HepG2 (cell line): ENCODE data around the gene BMP2K. TPM values are rescaled to one million over a fixed set of nuclear protein-coding genes. Genes with fewer than 3 reads are reported as not detected.

Experiments
- ATF7-NPFF ChIP-seq: sonication (generic); formaldehyde crosslinking; IDR thresholded peaks from 2 replicates; pipeline ENCODE4 v1.8.1; 2023; ENCODE audit warnings: mild to moderate bottlenecking, low read depth, missing genetic modification reagents, moderate library complexity
- EP300 ChIP-seq, 3 experiments: sonication (generic) in 1 of 3; formaldehyde crosslinking in 1 of 3; IDR thresholded peaks; 2 replicates each; pipeline versions ENCODE4 v1.5.1 to v1.6.1; 2011 to 2020; ENCODE audit warnings: low read depth in 2 of 3, low read length in 2 of 3, borderline replicate concordance in 1 of 3, improper control_type of control experiment in 1 of 3, mild to moderate bottlenecking in 1 of 3, missing genetic modification reagents in 1 of 3, moderate library complexity in 1 of 3
- ISX ChIP-seq: sonication (generic); formaldehyde crosslinking; conservative IDR thresholded peaks from 2 replicates; pipeline ENCODE4 v1.5.0; 2020; ENCODE audit warnings: missing genetic modification reagents
- MAZ ChIP-seq, 2 experiments: sonication (generic) in 1 of 2; formaldehyde crosslinking in 1 of 2; IDR thresholded peaks; 2 replicates each; pipeline versions ENCODE4 v1.5.0 to v1.6.1; 2012 to 2020; ENCODE audit warnings: low read depth in 2 of 2, mild to moderate bottlenecking in 2 of 2, borderline replicate concordance in 1 of 2, improper control_type of control experiment in 1 of 2, low read length in 1 of 2, missing genetic modification reagents in 1 of 2, moderate library complexity in 1 of 2
- MYC ChIP-seq: sonication (generic); formaldehyde crosslinking; IDR thresholded peaks from 2 replicates; pipeline ENCODE4 v1.9.0; 2021; ENCODE audit warnings: missing genetic modification reagents, borderline replicate concordance
- ZNF713 ChIP-seq: sonication (generic); formaldehyde crosslinking; IDR thresholded peaks from 2 replicates; pipeline ENCODE4 v1.4.0; 2020; ENCODE audit warnings: mild to moderate bottlenecking, missing genetic modification reagents
- ZNF883 ChIP-seq: sonication (generic); formaldehyde crosslinking; IDR thresholded peaks from 2 replicates; pipeline ENCODE4 v1.5.1; 2020; ENCODE audit warnings: mild to moderate bottlenecking, missing genetic modification reagents; ENCODE audit errors: not compliant biosample characterization
- polyA plus RNA-seq, 8 experiments: library from polyadenylated mRNA; depleted of rRNA in 3 of 8; stranded (reverse) in 7 of 8; unstranded in 1 of 8; fragments of >200 nt; fragmentation: Illumina TruSeq in 4 of 8; extraction: Trizol in 4 of 8; gene quantifications; 2 replicates each; pipeline versions ENCODE4 v1.2.1 to v1.2.3, GENCODE V29; 2011 to 2016; ENCODE audit warnings: low read depth in 4 of 8, missing spikeins in 1 of 8, mixed read lengths in 1 of 8; ENCODE audit not compliant: insufficient read depth in 1 of 8
- total RNA-seq, 5 experiments: library from RNA; depleted of rRNA; stranded (reverse); fragments of >200 nt; fragmentation: Illumina TruSeq; extraction: Trizol; gene quantifications; 2 replicates each; pipeline ENCODE4 v1.2.3, GENCODE V29; 2016; ENCODE audit warnings: low read depth in 1 of 5
- TF ChIP-seq, protein P1 (sequence below), 2 experiments: IDR thresholded peaks; 2 replicates each; pipeline ENCODE4 v1.6.1; 2011 to 2012; ENCODE audit warnings: low read length in 2 of 2, borderline replicate concordance in 1 of 2, low read depth in 1 of 2, mild to moderate bottlenecking in 1 of 2, moderate library complexity in 1 of 2
- TF ChIP-seq, protein P2 (sequence below): sonication (generic); formaldehyde crosslinking; IDR thresholded peaks from 2 replicates; pipeline ENCODE4 v1.4.0; 2020; ENCODE audit warnings: missing genetic modification reagents
- TF ChIP-seq, protein P3 (sequence below): fragments of 450-650 bp; IDR thresholded peaks from 2 replicates; pipeline ENCODE4 v1.6.1; 2017; ENCODE audit warnings: mild to moderate bottlenecking
- TF ChIP-seq, protein P4 (sequence below): sonication (generic); formaldehyde crosslinking; IDR thresholded peaks from 2 replicates; pipeline ENCODE4 v1.4.0; 2020; ENCODE audit warnings: missing genetic modification reagents

The BMP2K gene
- total and polyA plus RNA-seq, 2 of the 13 experiments (the other 11 are each of a cell fraction or from before 2014, with no cell fraction given) = 8.6 to 15.2 TPM

DNA sequence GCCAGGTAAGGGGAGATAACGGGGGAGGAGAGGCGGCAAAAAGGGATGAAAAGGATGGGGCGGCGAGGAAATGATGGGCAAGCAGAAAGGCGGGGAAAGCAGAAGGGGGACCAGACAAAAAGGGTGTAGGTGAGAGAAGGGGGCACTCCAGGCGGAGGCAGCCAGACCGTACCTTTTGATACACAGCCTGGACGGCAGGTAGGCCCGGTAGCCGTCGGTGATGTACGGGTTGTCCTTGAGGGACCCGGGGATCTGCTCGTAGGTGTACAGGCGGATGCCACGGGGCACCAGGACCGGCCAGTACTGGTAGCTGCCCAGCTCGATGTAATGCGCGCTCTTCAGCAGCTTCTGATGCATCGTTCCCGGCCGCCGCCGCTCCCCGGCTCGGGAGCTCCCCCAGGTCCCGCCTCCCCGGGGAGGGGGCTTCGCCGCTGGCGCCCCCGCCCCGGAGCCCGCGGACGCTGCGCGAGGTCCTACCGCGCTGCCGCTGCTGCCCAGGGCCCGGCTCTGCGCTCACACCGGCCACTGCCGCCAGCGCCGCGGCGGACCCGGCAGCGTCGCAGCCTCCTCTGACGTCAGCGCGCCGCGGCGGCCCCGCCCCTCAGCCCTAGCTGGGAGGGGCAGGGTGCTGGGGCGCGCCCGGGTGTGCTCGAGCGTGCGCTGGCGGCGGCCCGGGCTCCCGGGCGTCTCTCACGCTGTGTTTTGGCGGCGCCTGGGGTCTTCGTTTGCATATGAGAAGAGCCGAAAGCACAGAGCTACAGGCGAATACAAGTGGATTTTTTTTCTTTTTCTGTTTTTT, 162.9 kb downstream of the BMP2K start, which contains the start of gene PAQR3 (continued):
- TF ChIP-seq MAZ (IDR thresholded peaks at IDR 0.05; ENCODE audit: borderline replicate concordance, low read depth, low read length) (peak; percentile 81), MAZ (CRISPR knock-in tag; IDR thresholded peaks at IDR 0.05; ENCODE audit: low read depth) (peak; percentile 92), ATF7-NPFF (CRISPR knock-in tag) (0 out of 2 replicates have a peak, but pooled peaks have one; percentile 36), ZNF883 (CRISPR knock-in tag) (peak; percentile 21), EP300 (IDR thresholded peaks at IDR 0.05; ENCODE audit: low read depth in 2 of 2, low read length in 2 of 2) (0 out of 4 replicates have a peak, but pooled peaks of 1 of the 2 experiments have one; percentile 25), EP300 (CRISPR knock-in tag; IDR thresholded peaks at IDR 0.05; ENCODE audit: borderline replicate concordance) (no peak), ISX (no peak), ZNF713 (no peak), MYC (CRISPR knock-in tag) (0 out of 2 replicates have a peak, but pooled peaks have one; percentile 9)
- TF ChIP-seq, protein P1, sequence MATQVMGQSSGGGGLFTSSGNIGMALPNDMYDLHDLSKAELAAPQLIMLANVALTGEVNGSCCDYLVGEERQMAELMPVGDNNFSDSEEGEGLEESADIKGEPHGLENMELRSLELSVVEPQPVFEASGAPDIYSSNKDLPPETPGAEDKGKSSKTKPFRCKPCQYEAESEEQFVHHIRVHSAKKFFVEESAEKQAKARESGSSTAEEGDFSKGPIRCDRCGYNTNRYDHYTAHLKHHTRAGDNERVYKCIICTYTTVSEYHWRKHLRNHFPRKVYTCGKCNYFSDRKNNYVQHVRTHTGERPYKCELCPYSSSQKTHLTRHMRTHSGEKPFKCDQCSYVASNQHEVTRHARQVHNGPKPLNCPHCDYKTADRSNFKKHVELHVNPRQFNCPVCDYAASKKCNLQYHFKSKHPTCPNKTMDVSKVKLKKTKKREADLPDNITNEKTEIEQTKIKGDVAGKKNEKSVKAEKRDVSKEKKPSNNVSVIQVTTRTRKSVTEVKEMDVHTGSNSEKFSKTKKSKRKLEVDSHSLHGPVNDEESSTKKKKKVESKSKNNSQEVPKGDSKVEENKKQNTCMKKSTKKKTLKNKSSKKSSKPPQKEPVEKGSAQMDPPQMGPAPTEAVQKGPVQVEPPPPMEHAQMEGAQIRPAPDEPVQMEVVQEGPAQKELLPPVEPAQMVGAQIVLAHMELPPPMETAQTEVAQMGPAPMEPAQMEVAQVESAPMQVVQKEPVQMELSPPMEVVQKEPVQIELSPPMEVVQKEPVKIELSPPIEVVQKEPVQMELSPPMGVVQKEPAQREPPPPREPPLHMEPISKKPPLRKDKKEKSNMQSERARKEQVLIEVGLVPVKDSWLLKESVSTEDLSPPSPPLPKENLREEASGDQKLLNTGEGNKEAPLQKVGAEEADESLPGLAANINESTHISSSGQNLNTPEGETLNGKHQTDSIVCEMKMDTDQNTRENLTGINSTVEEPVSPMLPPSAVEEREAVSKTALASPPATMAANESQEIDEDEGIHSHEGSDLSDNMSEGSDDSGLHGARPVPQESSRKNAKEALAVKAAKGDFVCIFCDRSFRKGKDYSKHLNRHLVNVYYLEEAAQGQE (IDR thresholded peaks at IDR 0.05; ENCODE audit: borderline replicate concordance in 1 of 2, low read depth in 1 of 2, low read length in 2 of 2) = peak in 1 of 2 experiments; percentile 26; a peak in 1 of 4 replicates
- TF ChIP-seq, protein P2, sequence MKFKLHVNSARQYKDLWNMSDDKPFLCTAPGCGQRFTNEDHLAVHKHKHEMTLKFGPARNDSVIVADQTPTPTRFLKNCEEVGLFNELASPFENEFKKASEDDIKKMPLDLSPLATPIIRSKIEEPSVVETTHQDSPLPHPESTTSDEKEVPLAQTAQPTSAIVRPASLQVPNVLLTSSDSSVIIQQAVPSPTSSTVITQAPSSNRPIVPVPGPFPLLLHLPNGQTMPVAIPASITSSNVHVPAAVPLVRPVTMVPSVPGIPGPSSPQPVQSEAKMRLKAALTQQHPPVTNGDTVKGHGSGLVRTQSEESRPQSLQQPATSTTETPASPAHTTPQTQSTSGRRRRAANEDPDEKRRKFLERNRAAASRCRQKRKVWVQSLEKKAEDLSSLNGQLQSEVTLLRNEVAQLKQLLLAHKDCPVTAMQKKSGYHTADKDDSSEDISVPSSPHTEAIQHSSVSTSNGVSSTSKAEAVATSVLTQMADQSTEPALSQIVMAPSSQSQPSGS (CRISPR knock-in tag) = no peak
- TF ChIP-seq, protein P3, sequence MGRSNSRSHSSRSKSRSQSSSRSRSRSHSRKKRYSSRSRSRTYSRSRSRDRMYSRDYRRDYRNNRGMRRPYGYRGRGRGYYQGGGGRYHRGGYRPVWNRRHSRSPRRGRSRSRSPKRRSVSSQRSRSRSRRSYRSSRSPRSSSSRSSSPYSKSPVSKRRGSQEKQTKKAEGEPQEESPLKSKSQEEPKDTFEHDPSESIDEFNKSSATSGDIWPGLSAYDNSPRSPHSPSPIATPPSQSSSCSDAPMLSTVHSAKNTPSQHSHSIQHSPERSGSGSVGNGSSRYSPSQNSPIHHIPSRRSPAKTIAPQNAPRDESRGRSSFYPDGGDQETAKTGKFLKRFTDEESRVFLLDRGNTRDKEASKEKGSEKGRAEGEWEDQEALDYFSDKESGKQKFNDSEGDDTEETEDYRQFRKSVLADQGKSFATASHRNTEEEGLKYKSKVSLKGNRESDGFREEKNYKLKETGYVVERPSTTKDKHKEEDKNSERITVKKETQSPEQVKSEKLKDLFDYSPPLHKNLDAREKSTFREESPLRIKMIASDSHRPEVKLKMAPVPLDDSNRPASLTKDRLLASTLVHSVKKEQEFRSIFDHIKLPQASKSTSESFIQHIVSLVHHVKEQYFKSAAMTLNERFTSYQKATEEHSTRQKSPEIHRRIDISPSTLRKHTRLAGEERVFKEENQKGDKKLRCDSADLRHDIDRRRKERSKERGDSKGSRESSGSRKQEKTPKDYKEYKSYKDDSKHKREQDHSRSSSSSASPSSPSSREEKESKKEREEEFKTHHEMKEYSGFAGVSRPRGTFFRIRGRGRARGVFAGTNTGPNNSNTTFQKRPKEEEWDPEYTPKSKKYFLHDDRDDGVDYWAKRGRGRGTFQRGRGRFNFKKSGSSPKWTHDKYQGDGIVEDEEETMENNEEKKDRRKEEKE = no peak
- TF ChIP-seq, protein P4, sequence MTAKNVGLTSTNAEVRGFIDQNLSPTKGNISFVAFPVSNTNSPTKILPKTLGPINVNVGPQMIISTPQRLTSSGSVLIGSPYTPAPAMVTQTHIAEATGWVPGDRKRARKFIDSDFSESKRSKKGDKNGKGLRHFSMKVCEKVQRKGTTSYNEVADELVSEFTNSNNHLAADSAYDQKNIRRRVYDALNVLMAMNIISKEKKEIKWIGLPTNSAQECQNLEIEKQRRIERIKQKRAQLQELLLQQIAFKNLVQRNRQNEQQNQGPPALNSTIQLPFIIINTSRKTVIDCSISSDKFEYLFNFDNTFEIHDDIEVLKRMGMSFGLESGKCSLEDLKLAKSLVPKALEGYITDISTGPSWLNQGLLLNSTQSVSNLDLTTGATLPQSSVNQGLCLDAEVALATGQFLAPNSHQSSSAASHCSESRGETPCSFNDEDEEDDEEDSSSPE = 0 out of 2 replicates have a peak, but pooled peaks have one; percentile 13
